ACC112 (cell line): Measurements from ENCODE around the gene MSANTD1.

Experiments
- H2AFZ ChIP-seq: fragments of 200-600 bp; sonication (generic); one replicate; pipeline ENCODE4 v1.6.0; 2017; ENCODE audit warnings: antibody characterized with exemption, low read length; ENCODE audit not compliant: unreplicated experiment
- H3K27ac ChIP-seq: fragments of 200-600 bp; sonication (generic); 2 replicates; pipeline ENCODE4 v1.5.1; 2014; ENCODE audit warnings: low read depth, mild to moderate bottlenecking, antibody characterized with exemption, low read length, moderate library complexity
- H3K27me3 ChIP-seq: fragments of 200-600 bp; sonication (generic); 2 replicates; pipeline ENCODE4 v1.6.1; 2014; ENCODE audit warnings: mild to moderate bottlenecking, antibody characterized with exemption, low read length, moderate library complexity, mixed read lengths; ENCODE audit not compliant: insufficient read depth
- H3K36me3 ChIP-seq: fragments of 200-600 bp; sonication (generic); 2 replicates; pipeline ENCODE4 v1.6.1; 2016; ENCODE audit warnings: mild to moderate bottlenecking, antibody characterized with exemption, low read length, moderate library complexity, mixed read lengths; ENCODE audit not compliant: insufficient read depth
- H3K4me1 ChIP-seq: fragments of 200-600 bp; sonication (generic); one replicate; pipeline ENCODE4 v1.6.1; 2016; ENCODE audit warnings: low read length, mixed read lengths; ENCODE audit not compliant: insufficient read depth, unreplicated experiment, control insufficient read depth
- H3K4me3 ChIP-seq: fragments of 200-600 bp; sonication (generic); 2 replicates; pipeline ENCODE4 v1.5.1; 2014; ENCODE audit warnings: mild to moderate bottlenecking, low read depth, low read length
- H3K79me2 ChIP-seq: fragments of 200-600 bp; sonication (generic); one replicate; pipeline ENCODE4 v1.6.0; 2016; ENCODE audit warnings: low read length; ENCODE audit not compliant: control insufficient read depth, unreplicated experiment, insufficient read depth

The MSANTD1 gene

DNA sequence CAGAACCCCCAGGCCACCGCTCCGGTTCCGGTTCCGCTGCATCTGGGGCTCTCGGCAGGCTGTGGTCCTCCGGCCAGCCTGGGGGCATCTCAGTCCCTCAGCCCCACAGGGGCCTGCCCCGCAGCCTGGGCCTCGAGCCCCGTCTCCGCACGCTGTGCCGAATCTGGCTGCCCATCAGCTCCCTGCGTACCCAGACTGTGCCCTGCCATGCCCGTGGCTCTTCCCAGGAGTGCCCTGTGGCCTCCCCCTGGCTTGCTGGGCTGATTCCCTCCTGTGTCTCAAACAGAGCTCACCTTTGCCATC lies 830 bp upstream of the MSANTD1 start:
- H3K4me3 ChIP-seq = no peak overlapping the region
- no peaks in the 10 kb centered on the region for H3K27me3 ChIP-seq

DNA sequence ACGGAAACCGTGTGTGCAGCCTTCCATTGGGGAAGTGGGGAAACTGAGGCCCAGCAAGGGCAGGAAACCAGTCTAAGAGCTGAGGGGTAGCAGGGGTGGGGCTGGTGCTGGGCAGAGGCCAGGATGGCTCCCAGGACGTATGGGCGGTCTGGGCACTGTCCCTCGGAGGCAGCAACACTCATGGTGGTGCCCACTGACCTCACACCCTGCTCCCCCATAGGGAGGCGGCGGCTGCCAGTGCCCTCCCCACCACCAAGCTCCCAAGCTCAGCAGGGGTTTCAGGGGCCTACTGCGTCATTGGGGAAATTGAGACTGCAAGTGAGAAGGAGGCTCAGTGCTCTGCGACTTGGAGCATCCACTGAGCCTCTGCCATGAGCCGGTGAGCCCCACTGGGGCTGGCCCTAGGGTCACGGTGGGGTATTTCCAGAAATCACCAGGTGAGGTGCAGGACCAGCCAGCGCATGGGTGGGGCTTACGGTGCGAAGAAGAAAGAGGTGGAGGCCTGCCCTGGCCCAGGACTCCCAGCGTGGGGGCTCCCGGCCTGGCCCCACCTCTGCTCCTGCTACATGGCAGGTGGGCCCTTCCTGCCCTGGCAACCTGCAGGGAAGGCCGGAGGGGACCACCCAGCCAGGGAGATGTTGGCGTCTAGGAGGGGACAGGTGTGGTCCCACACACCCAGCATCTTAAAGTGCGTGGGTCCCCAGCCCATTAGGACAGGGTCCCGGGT lies 915 bp downstream of the MSANTD1 start:
- H3K27me3 ChIP-seq = no peaks in the 10 kb centered on the region
- H3K4me1 ChIP-seq = no peaks in the 10 kb centered on the region
- H3K36me3 ChIP-seq = no peaks in the 10 kb centered on the region
- no peak overlapping the region for H3K27ac ChIP-seq
- no peaks in the 10 kb centered on the region for H3K79me2 ChIP-seq
- no peak overlapping the region for H3K4me3 ChIP-seq
- no peak overlapping the region for H2AFZ ChIP-seq

More for the DNA sequence above, 830 bp upstream of the MSANTD1 start:
- Histone ChIP-seq H3K27ac (no peak overlapping the region), H2AFZ (no peak overlapping the region), H3K79me2 (no peaks in the 10 kb centered on the region), H3K36me3 (no peaks in the 10 kb centered on the region), H3K4me1 (no peaks in the 10 kb centered on the region)

DNA sequence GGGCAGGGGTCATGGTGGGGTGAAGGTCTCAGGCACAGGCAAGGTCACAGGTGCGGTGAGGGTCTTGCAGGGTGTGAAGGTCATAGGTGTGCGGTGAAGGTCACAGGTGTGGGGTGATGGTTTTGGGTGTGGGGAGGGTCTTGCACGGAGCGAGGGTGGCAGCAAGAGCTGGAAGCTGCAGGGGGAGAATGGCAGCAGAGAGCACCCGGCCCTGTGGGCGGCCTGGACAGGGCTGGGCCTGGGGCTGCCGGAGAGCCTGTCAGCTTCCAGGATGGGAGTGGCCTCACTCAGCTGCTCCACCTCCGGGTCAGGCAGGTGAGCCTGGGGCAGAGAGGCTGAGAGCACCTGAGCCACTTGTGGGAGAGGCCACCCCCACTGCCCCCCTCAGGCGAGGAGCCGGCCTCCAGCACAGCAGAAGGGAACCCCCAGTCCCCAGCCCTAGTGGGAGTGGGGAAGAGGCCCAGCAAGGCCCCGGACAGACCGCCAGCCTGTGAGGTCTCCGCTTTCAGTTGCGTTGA lies 1.5 kb downstream of the MSANTD1 start:
- Histone ChIP-seq H3K4me3 (no peak overlapping the region), H3K79me2 (no peaks in the 10 kb centered on the region), H3K27me3 (no peaks in the 10 kb centered on the region), H3K27ac (no peak overlapping the region), H3K36me3 (no peaks in the 10 kb centered on the region), H2AFZ (no peak overlapping the region), H3K4me1 (no peaks in the 10 kb centered on the region)

DNA sequence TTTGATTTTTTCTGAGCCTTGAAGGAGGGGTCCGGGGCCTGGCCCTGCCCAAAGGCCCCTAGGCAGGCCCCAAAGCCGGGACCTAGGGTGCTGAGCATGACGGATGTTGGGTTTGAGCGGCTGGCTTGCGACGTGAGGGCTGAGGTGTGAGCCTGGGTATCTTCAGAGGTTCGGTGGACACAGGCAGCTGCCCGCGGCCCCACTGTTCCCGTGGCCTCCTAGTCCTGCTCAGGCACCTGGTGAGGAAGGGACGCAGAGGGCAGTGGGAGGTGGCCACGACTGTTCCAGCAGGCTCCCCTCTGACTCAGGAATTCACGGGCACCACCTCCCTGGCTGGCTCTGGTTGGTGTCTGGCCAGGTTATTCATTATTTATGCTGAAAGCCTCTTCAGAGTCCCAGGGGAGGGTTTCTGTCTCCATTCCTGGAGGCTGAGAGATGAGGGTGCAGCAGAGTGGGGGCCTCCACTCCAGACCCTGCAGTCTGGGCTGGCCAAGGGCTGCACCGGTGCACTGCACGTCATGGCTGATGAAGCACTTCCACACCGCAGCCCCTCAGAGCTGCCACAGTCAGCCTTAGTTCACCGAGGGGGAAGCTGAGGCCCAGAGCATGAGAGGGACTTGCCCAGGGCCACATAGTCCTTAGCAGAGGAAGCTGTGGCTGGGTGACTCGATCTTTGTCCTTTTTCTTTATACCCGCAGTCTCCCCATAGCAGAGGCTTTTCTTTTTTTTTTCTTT lies 2.2 kb downstream of the MSANTD1 start:
- no peaks in the 10 kb centered on the region for H3K4me1 ChIP-seq
- no peaks in the 10 kb centered on the region for H3K36me3 ChIP-seq
- H2AFZ ChIP-seq = no peak overlapping the region
- no peaks in the 10 kb centered on the region for H3K79me2 ChIP-seq
- H3K27ac ChIP-seq = no peak overlapping the region
- no peaks in the 10 kb centered on the region for H3K27me3 ChIP-seq
- no peak overlapping the region for H3K4me3 ChIP-seq

DNA sequence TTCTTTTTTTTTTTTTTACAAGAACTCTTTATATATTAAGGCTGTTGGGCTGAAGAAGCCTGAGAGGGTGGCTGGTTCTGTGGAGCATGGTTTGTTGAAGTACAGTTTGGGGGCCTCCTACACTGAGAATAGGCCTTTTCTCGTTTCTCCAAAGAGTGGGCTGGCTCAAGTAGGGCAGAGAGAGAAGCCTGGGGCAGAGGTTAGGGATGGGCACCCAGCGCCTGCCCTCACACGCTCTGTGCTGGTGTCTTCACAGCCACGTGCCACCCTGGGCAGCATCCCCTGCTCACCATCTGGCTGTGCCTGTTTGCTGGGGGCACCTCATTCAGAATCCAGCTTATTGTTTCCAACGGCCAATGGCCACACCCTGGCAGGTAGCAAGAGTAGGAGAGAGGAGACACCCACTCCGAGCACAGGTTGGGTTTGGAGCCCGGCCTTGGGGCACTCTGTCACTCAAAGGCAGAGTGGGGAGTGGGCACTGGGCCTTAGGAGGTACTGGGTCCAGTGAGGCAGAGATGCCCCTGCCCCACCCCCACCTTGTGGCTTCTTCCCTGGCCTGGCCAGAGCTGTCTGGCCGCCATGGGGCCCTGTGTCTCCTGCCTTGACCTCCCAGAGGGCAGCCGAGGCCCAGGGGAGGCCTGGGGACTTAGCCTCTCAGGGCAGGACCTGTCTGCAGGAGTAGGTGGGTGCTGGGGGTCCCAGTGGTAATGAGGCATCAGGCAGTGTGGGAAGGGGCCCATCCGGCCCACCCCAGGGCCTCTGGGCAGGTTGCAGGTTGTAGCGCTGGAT lies 2.9 kb downstream of the MSANTD1 start:
- Histone ChIP-seq H3K27me3 (no peaks in the 10 kb centered on the region), H3K79me2 (no peaks in the 10 kb centered on the region), H3K36me3 (no peaks in the 10 kb centered on the region), H3K4me1 (no peaks in the 10 kb centered on the region), H2AFZ (no peak overlapping the region), H3K27ac (no peak overlapping the region), H3K4me3 (no peak overlapping the region)

DNA sequence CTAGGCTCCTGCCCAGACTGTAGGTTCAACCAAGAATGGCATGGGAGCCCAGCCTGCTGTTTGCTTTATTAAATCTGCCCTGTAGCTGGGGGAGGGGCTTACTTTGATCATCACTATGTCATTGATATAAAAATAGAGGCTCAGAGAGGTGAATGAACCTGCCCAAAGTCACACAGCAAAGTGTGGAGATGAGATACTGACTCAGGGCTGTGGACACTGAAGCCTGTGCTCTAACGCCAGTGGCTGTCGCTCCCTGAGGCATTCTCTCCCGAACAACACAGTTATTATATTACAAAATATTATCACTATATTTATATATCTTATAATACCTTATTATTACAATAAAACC lies 3.5 kb downstream of the MSANTD1 start:
- no peak overlapping the region for H3K4me3 ChIP-seq
- H3K27ac ChIP-seq = no peak overlapping the region

DNA sequence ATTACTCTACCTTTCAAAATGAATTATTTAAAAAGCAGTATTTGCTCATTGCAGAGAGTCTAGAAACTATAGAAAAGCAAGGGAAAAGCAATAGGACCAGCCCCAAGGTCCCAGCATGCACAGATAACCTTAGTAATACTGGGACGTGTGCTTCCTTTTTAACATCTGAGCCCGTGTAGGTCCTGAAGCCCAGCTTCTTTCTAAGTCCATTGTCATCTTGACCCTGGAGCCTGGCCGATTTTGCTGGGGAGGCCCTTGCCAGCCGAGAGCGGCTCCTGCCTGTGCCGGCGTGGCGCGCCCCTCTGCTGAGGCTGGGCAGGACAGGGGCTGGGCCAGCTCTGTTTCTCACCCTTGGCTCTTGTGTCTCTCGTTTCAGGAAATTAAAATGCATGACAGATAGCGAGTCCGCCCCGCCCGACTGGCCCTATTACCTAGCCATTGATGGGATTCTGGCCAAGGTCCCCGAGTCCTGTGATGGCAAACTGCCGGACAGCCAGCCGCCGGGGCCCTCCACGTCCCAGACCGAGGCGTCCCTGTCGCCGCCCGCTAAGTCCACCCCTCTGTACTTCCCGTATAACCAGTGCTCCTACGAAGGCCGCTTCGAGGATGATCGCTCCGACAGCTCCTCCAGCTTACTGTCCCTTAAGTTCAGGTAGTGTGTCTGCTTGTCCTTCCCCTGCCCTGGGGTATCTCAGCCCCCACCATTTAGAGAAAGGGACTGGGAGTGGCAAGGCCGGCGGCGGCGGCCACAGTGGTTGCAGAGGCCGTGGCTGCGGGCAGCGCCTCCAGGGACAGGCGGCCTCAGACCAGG lies 4.1 kb downstream of the MSANTD1 start:
- no peak overlapping the region for H3K4me3 ChIP-seq

More for the DNA sequence above, 3.5 kb downstream of the MSANTD1 start:
- H2AFZ ChIP-seq = no peak overlapping the region
- H3K36me3 ChIP-seq = no peaks in the 10 kb centered on the region
- no peaks in the 10 kb centered on the region for H3K4me1 ChIP-seq
- H3K27me3 ChIP-seq = no peaks in the 10 kb centered on the region
- no peaks in the 10 kb centered on the region for H3K79me2 ChIP-seq

DNA sequence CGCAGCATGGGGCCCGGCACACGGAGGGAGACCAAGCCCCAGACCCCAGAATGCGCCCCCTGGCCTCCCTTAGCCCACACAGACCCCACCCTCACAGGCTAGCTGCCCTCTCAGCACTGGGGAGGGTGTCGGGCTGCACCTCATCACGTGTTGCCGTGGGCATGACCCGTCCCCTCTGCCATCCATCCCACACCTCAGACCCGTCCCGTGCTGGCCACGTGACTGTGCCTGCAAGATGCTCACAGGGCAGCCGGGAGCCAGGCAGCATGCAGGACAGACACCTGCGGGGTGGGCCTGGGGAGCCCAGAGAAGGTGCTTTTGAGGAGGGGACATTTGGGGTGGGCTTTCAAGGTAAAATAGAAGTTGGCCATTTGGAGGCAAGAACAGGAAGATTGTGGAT lies 4.8 kb downstream of the MSANTD1 start:
- Histone ChIP-seq H3K79me2 (no peaks in the 10 kb centered on the region), H3K4me1 (no peaks in the 10 kb centered on the region), H2AFZ (no peak overlapping the region), H3K36me3 (no peaks in the 10 kb centered on the region), H3K4me3 (no peak overlapping the region), H3K27ac (no peak overlapping the region), H3K27me3 (no peaks in the 10 kb centered on the region)

More for the DNA sequence above, 4.1 kb downstream of the MSANTD1 start:
- Histone ChIP-seq H3K4me1 (no peaks in the 10 kb centered on the region), H2AFZ (no peak overlapping the region), H3K27me3 (no peaks in the 10 kb centered on the region), H3K36me3 (no peaks in the 10 kb centered on the region), H3K79me2 (no peaks in the 10 kb centered on the region), H3K27ac (no peak overlapping the region)

DNA sequence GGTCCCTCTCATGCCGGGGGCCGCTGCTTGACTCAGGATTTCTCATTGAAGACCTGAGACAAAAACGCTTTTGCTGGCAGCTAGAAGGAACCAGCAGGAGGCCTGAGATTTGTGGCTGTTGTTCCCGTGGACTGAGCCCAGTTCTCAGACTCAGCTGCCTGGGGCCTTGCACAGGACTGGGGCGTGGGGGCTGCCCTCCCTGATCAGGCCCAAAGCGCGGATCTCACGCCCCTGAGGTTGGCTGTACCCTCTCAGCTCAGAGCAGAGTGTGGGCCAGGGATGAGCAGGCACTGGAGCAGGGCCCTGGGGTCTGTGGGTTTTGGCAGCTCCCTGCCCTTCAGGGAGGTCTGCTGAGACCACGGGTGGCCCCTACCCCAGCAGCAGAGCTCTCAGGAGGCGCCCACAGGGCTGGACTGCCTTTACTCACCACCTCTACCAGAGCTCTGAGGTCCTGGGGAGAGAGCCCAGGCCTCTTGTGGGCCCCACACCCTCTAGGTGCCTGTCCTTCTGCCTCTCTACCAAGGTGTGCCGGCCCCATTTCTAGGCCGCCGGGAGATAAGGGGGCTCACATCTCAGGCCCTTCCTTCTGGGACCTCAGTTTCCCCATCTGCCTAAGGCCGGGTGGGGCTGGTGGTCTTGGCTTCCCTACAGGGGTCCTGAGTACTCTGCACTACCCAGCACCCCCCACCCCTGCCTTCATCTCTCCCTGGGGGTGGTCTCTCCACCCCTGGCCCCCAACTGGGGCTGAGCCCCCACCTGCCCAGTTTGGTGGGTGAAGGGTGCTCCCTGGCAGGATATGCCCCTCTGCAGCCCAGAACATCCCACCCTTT lies 5.6 kb downstream of the MSANTD1 start:
- Histone ChIP-seq H3K27me3 (no peaks in the 10 kb centered on the region), H3K4me3 (no peak overlapping the region), H2AFZ (no peak overlapping the region), H3K79me2 (no peaks in the 10 kb centered on the region), H3K4me1 (no peaks in the 10 kb centered on the region), H3K36me3 (no peaks in the 10 kb centered on the region), H3K27ac (no peak overlapping the region)
